H1 (cell line): ENCODE data around the gene CNOT6L. TPM values are rescaled to one million over a fixed set of nuclear protein-coding genes. Genes with fewer than 3 reads are reported as not detected.

Experiments used
- polyA plus RNA-seq, 7 experiments: library from polyadenylated mRNA; depleted of rRNA in 3 of 7; stranded (reverse) in 5 of 7; unstranded in 2 of 7; fragments of >200 nt in 5 of 7; fragments of 200-250 nt in 2 of 7; gene quantifications; 1 replicate in 5 of 7; 2 replicates in 1 of 7; 4 replicates in 1 of 7; pipeline versions ENCODE4 v1.2.1 to v1.2.3, GENCODE V29; 2011 to 2013; ENCODE audit warnings: missing spikeins in 2 of 7, mixed read lengths in 2 of 7
- small RNA-seq: library from polyadenylated mRNA; stranded (forward); fragments of <200 nt; extraction: miRNeasy Mini kit (QIAGEN cat#:217004); gene quantifications from one replicate; pipeline ENCODE3, GENCODE V24; 2013; ENCODE audit not compliant: insufficient read depth
- total RNA-seq: library from RNA; stranded (reverse); fragmentation: NEBNext Ultra II Directional; extraction: Animal tissue kit (Norgen Biotek cat#: 25700); gene quantifications from 2 replicates; pipeline ENCODE4 v1.2.1, GENCODE V29; 2021

The CNOT6L gene
- total and polyA plus RNA-seq, 2 of the 8 experiments (the other 6 are each of a cell fraction or from before 2014, with no cell fraction given), result 2.0 to 22.4 TPM

Small RNAs within 50 kb of the gene (small RNA-seq; reads per million reads assigned to genes)
- not detected for gene AC112225.1
- not detected for gene RF00612

Other genes starting within 250 kb of the CNOT6L start
- gene CXCL13, start 213.5 kb downstream of the CNOT6L start, total RNA-seq, result not detected in 2 replicates
- not detected in 2 replicates for gene CXCL13, start 213.5 kb downstream of the CNOT6L start, polyA plus RNA-seq (2011; rRNA removed)
- 37.0 and 39.1 TPM in 2 replicates for gene MRPL1, start 43.5 kb upstream of the CNOT6L start, total RNA-seq
- 4.9 and 9.6 TPM in 2 replicates for gene MRPL1, start 43.5 kb upstream of the CNOT6L start, polyA plus RNA-seq (2011; rRNA removed)
- 106 and 109 TPM in 2 replicates for gene FRAS1, start 238.0 kb upstream of the CNOT6L start, total RNA-seq
- gene FRAS1, start 238.0 kb upstream of the CNOT6L start, polyA plus RNA-seq (2011; rRNA removed), result 38.5 and 47.6 TPM in 2 replicates